ENCODE data around the gene PRSS53. TPM values are rescaled to one million over a fixed set of nuclear protein-coding genes. Genes with fewer than 3 reads are reported as not detected.

PRSS53 gene
- total and polyA plus RNA-seq, 10 of the 15 experiments (the other 5 are each of a cell fraction or from before 2014, with no cell fraction given): 0.35 to 3.4 (median 0.88) TPM; not detected in 2

- peaks cover 8 to 14% of the 10 kb centered on the region in 2 experiments; a peak in 3 of 4 replicates for H3K36me3 ChIP-seq (ENCODE audit: control insufficient read depth in 2 of 2, insufficient read depth in 2 of 2, low read length in 1 of 2)
- TF ChIP-seq GABPA (IDR thresholded peaks at IDR 0.05; ENCODE audit: low read depth): no peak
- TF ChIP-seq POLR2A (IDR thresholded peaks at IDR 0.05; ENCODE audit: low read depth, low read length): 0 out of 2 replicates have a peak, but pooled peaks have one; percentile 27
- no peak overlapping the region for H3K27ac ChIP-seq (ENCODE audit: control insufficient read depth, insufficient read depth)
- peaks cover 15% of the 10 kb centered on the region for H3K79me2 ChIP-seq (ENCODE audit: control insufficient read depth, insufficient read depth, low read length)
- no peaks in the 10 kb centered on the region for H3K27me3 ChIP-seq (replicated peaks in 1 of 2; ENCODE audit: control insufficient read depth in 2 of 2, insufficient read depth in 2 of 2, low read length in 1 of 2)
- no TSS peak for BruUV-seq (replicated peaks)
- no peak overlapping the region for H3K4me3 ChIP-seq
- no peaks in the 10 kb centered on the region for H3K9me3 ChIP-seq (replicated peaks; ENCODE audit: control insufficient read depth, insufficient read depth, low read length)
- H2AFZ ChIP-seq (ENCODE audit: control insufficient read depth, low read depth, low read length): no peak overlapping the region
- ChIA-PET SMC1A (ENCODE audit: uncharacterized antibody, unreplicated experiment) (no interaction called here), POLR2A (interaction anchor here (0.5 kb wide), 1 partner anchor 31 kb away, joined by 3 read pairs; no protein-coding TSS in a partner anchor), RAD21 (ENCODE audit: unreplicated experiment) (no interaction called here), CTCF (no interaction called here)
- DNase-seq (ENCODE audit: low read depth, low spot score): no peak
- H3K4me1 ChIP-seq (ENCODE audit: control insufficient read depth, insufficient read depth, low read length): no peaks in the 10 kb centered on the region; the same call in 1 of the 2 replicates
- no peak overlapping the region for H3K9ac ChIP-seq (ENCODE audit: control insufficient read depth, insufficient read depth, low read length)
- no peak for FAIRE-seq
- intact Hi-C loops (cut with micrococcal nuclease; ENCODE audit: unreplicated experiment): loop anchor here (10.0 kb wide), 1 partner anchor 85 kb away; no protein-coding TSS in a partner anchor
- no peak for ATAC-seq
- WGBS (ENCODE audit: insufficient coverage, insufficient replicate concordance, low lambda C conversion rate, missing lambda C conversion rate): 99% methylated on average over 13 of the region's 13 CpGs
- H3K4me2 ChIP-seq (ENCODE audit: control insufficient read depth, insufficient read depth): no peak overlapping the region
- in situ Hi-C loops (cut with MboI): no loop called here
- no peaks in the 10 kb centered on the region; the same call in 1 of the 2 replicates for H4K20me1 ChIP-seq (ENCODE audit: control insufficient read depth, insufficient read depth)
Measured at GRCh38 chr16:31079342-31079944, 9.3 kb downstream of the PRSS53 start.

DNA sequence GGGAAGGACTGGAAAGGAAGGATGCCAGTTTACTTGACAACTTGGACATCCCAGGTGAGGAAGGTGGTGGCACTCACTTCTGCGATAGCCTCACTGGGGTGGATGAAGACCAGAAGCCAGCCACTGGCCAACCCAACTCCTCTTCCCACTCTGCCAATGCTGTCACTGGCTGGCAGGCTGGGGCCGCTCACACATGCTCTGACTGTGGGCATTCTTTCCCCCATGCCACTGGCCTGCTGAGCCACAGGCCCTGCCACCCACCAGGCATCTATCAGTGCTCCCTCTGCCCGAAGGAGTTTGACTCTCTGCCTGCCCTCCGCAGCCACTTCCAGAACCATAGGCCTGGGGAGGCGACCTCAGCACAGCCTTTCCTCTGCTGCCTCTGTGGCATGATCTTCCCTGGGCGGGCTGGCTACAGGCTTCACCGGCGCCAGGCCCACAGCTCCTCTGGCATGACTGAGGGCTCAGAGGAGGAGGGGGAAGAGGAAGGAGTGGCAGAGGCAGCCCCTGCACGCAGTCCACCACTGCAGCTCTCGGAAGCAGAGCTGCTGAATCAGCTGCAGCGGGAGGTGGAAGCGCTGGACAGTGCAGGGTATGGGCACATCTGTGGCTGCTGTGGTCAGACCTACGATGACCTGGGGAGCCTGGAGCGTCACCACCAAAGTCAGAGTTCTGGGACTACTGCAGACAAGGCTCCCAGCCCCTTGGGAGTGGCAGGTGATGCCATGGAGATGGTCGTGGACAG is 10.0 kb downstream of the PRSS53 start:
- in situ Hi-C loops (cut with MboI) (no loop called here), intact Hi-C loops (cut with micrococcal nuclease; ENCODE audit: unreplicated experiment) (loop anchor here (10.0 kb wide), 1 partner anchor 84 kb away; no protein-coding TSS in a partner anchor)
- Histone ChIP-seq H3K4me1 (ENCODE audit: control insufficient read depth, insufficient read depth, low read length) (no peaks in the 10 kb centered on the region; the same call in 1 of the 2 replicates), H3K9me3 (replicated peaks; ENCODE audit: control insufficient read depth, insufficient read depth, low read length) (no peaks in the 10 kb centered on the region), H3K9ac (ENCODE audit: control insufficient read depth, insufficient read depth, low read length) (no peak overlapping the region), H3K4me2 (ENCODE audit: control insufficient read depth, insufficient read depth) (no peak overlapping the region), H4K20me1 (ENCODE audit: control insufficient read depth, insufficient read depth) (no peaks in the 10 kb centered on the region), H3K27ac (ENCODE audit: control insufficient read depth, insufficient read depth) (no peak overlapping the region), H2AFZ (ENCODE audit: control insufficient read depth, low read depth, low read length) (no peak overlapping the region), H3K36me3 (ENCODE audit: control insufficient read depth in 2 of 2, insufficient read depth in 2 of 2, low read length in 1 of 2) (peaks cover 8 to 14% of the 10 kb centered on the region in 2 experiments; a peak in 3 of 4 replicates), H3K79me2 (ENCODE audit: control insufficient read depth, insufficient read depth, low read length) (peaks cover 17% of the 10 kb centered on the region), H3K4me3 (no peak overlapping the region), H3K27me3 (replicated peaks in 1 of 2; ENCODE audit: control insufficient read depth in 2 of 2, insufficient read depth in 2 of 2, low read length in 1 of 2) (no peaks in the 10 kb centered on the region)
- ChIA-PET POLR2A (interaction anchor here (0.5 kb wide), 1 partner anchor 31 kb away, joined by 3 read pairs; no protein-coding TSS in a partner anchor), CTCF (interaction anchor here (1.2 kb wide), 1 partner anchor 94 kb away, joined by 4 read pairs; the partner anchor contains the start of gene HSD3B7), RAD21 (ENCODE audit: unreplicated experiment) (no interaction called here), SMC1A (ENCODE audit: uncharacterized antibody, unreplicated experiment) (no interaction called here)
- no peak for TF ChIP-seq ZZZ3 (IDR thresholded peaks at IDR 0.05; ENCODE audit: control insufficient read depth, insufficient read length, low read depth)
- peak; percentile 42; the same call in 1 of the 2 replicates for TF ChIP-seq POLR2A (IDR thresholded peaks at IDR 0.05; ENCODE audit: low read depth, low read length)
- FAIRE-seq (no peak), ATAC-seq (no peak), DNase-seq (ENCODE audit: low read depth, low spot score) (no peak)
- 91% methylated on average over 15 of the region's 15 CpGs for whole genome bisulfite sequencing (ENCODE audit: insufficient coverage, insufficient replicate concordance, low lambda C conversion rate, missing lambda C conversion rate)
- BruUV-seq (replicated peaks): no TSS peak

All from GM12878 (cell line).